Measurements from ENCODE around the gene KLHL7. TPM values are rescaled to one million over a fixed set of nuclear protein-coding genes. Genes with fewer than 3 reads are reported as not detected.

The KLHL7 gene
- total RNA-seq, 2 experiments from 2014 or later, result 14.3 to 19.6 TPM

- no peak for TF ChIP-seq CTCF (IDR thresholded peaks at IDR 0.05)
- intact Hi-C loops (cut with DNase I, micrococcal nuclease), result loop anchor here in 1 of 2 experiments (10.0 kb wide), 1 partner anchor 1368 kb away; no protein-coding TSS in a partner anchor
- Mint-ChIP-seq H3K27me3 (no peaks in the 10 kb centered on the region), H3K9me3 (no peaks in the 10 kb centered on the region), H3K4me1 (ENCODE audit: low read depth) (no peaks in the 10 kb centered on the region), H3K36me3 (ENCODE audit: low read depth) (no peaks in the 10 kb centered on the region), H3K27ac (no peak overlapping the region), H3K4me3 (no peak overlapping the region)
- no peak overlapping the region for H3K4me3 ChIP-seq (ENCODE audit: low read length)
- no peak overlapping the region for H3K27ac ChIP-seq (ENCODE audit: low read depth in 1 of 2, low read length in 2 of 2)
- ATAC-seq (ENCODE audit: poor library complexity) (no peak), DNase-seq (no peak)
- ChIA-PET POLR2A (no interaction called here), CTCF (no interaction called here)
- no peaks in the 10 kb centered on the region for H3K4me1 ChIP-seq (ENCODE audit: insufficient read depth, low read length)
- H3K9me3 ChIP-seq (ENCODE audit: control insufficient read depth in 1 of 2, insufficient read depth in 1 of 2, low read length in 2 of 2), result no peaks in the 10 kb centered on the region
- H3K27me3 ChIP-seq (ENCODE audit: control insufficient read depth in 1 of 2, insufficient read depth in 2 of 2, low read length in 2 of 2), result no peaks in the 10 kb centered on the region
- no peaks in the 10 kb centered on the region for H3K36me3 ChIP-seq (ENCODE audit: insufficient read depth, low read length)
These were observed 43.1 kb upstream of the KLHL7 start for GRCh38 chr7:23062452-23062851.

- TF ChIP-seq CTCF (IDR thresholded peaks at IDR 0.05), result no peak
- no peak overlapping the region for H3K27ac Mint-ChIP-seq
These were observed 39.6 kb upstream of the KLHL7 start for GRCh38 chr7:23065974-23066373.

DNA sequence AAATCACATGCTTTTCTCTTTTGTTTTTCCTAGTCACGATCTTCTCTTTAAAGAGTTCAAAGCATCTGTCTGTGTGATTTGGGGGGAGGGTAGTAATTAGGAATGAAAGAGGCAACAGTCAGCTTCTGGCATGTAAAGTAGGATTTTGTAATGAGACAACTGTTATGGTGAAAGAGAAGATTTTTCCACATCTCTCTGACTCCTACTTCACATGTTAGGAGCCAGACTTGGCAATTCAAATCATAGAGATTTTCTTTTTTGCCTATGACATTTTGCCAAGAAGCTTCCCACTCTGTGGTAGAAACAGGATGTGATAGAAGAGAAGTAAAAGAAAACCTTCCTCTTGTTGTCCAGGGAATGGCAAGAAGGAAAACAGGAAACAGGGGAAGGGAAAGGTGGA, 38.3 kb upstream of the KLHL7 start:
- intact Hi-C loops (cut with DNase I, micrococcal nuclease), result loop anchor here in 1 of 2 experiments (10.0 kb wide), 1 partner anchor 1372 kb away; no protein-coding TSS in a partner anchor
- no peak for TF ChIP-seq CTCF (IDR thresholded peaks at IDR 0.05)
- H3K36me3 ChIP-seq (ENCODE audit: insufficient read depth, low read length), result no peaks in the 10 kb centered on the region
- ATAC-seq (ENCODE audit: poor library complexity) (no peak), DNase-seq (no peak)
- Mint-ChIP-seq H3K4me1 (ENCODE audit: low read depth) (no peaks in the 10 kb centered on the region), H3K36me3 (ENCODE audit: low read depth) (no peaks in the 10 kb centered on the region), H3K9me3 (no peaks in the 10 kb centered on the region), H3K27ac (no peak overlapping the region), H3K27me3 (no peaks in the 10 kb centered on the region), H3K4me3 (no peak overlapping the region)
- no peaks in the 10 kb centered on the region for H3K27me3 ChIP-seq (ENCODE audit: control insufficient read depth in 1 of 2, insufficient read depth in 2 of 2, low read length in 2 of 2)
- no peaks in the 10 kb centered on the region for H3K4me1 ChIP-seq (ENCODE audit: insufficient read depth, low read length)
- H3K9me3 ChIP-seq (ENCODE audit: control insufficient read depth in 1 of 2, insufficient read depth in 1 of 2, low read length in 2 of 2), result no peaks in the 10 kb centered on the region
- no peak overlapping the region for H3K4me3 ChIP-seq (ENCODE audit: low read length)
- ChIA-PET POLR2A (no interaction called here), CTCF (interaction anchor here (2.0 kb wide), 1 partner anchor 12 kb away, joined by 5 read pairs; no protein-coding TSS in a partner anchor)
- H3K27ac ChIP-seq (ENCODE audit: low read depth in 1 of 2, low read length in 2 of 2), result no peak overlapping the region

More at GRCh38 chr7:23065974-23066373, 39.6 kb upstream of the KLHL7 start:
- intact Hi-C loops (cut with DNase I, micrococcal nuclease), result loop anchor here in 1 of 2 experiments (10.0 kb wide), 1 partner anchor 1371 kb away; no protein-coding TSS in a partner anchor
- Mint-ChIP-seq H3K4me1 (ENCODE audit: low read depth) (no peaks in the 10 kb centered on the region), H3K9me3 (no peaks in the 10 kb centered on the region), H3K36me3 (ENCODE audit: low read depth) (no peaks in the 10 kb centered on the region), H3K4me3 (no peak overlapping the region), H3K27me3 (no peaks in the 10 kb centered on the region)
- Histone ChIP-seq H3K27ac (ENCODE audit: low read depth in 1 of 2, low read length in 2 of 2) (no peak overlapping the region), H3K4me1 (ENCODE audit: insufficient read depth, low read length) (no peaks in the 10 kb centered on the region), H3K27me3 (ENCODE audit: control insufficient read depth in 1 of 2, insufficient read depth in 2 of 2, low read length in 2 of 2) (no peaks in the 10 kb centered on the region), H3K4me3 (ENCODE audit: low read length) (no peak overlapping the region), H3K36me3 (ENCODE audit: insufficient read depth, low read length) (no peaks in the 10 kb centered on the region), H3K9me3 (ENCODE audit: control insufficient read depth in 1 of 2, insufficient read depth in 1 of 2, low read length in 2 of 2) (no peaks in the 10 kb centered on the region)
- ATAC-seq (ENCODE audit: poor library complexity) (no peak), DNase-seq (no peak)
- ChIA-PET CTCF (no interaction called here), POLR2A (no interaction called here)

All from CD4-positive, alpha-beta T cell (primary cell).